GM23248 (cell line): Measurements from ENCODE around the gene DNTTIP2.

ENCODE experiments used
- EZH2 ChIP-seq: fragments of 200-600 bp; sonication (generic); IDR thresholded peaks from 2 replicates; pipeline ENCODE4 v1.6.1; 2018; ENCODE audit warnings: antibody characterized with exemption, mild to moderate bottlenecking; ENCODE audit not compliant: insufficient read depth, poor library complexity, severe bottlenecking
- EZH2phosphoT487 ChIP-seq: fragments of 200-600 bp; sonication (generic); IDR thresholded peaks from 2 replicates; pipeline ENCODE4 v1.6.1; 2018; ENCODE audit warnings: antibody characterized with exemption, moderate library complexity, mild to moderate bottlenecking, low read depth; ENCODE audit not compliant: insufficient read depth

GRCh38 chr1:93842750-93843500 is 36.1 kb downstream of the DNTTIP2 start:
- TF ChIP-seq EZH2 (no peak), EZH2phosphoT487 (no peak)
